ENCODE measurements around the gene IL17RD. TPM values are rescaled to one million over a fixed set of nuclear protein-coding genes. Genes with fewer than 3 reads are reported as not detected.

Gene IL17RD
- total and polyA plus RNA-seq, 2 of the 4 experiments (the other 2 are of a cell fraction): 0.72 to 0.92 TPM

DNA sequence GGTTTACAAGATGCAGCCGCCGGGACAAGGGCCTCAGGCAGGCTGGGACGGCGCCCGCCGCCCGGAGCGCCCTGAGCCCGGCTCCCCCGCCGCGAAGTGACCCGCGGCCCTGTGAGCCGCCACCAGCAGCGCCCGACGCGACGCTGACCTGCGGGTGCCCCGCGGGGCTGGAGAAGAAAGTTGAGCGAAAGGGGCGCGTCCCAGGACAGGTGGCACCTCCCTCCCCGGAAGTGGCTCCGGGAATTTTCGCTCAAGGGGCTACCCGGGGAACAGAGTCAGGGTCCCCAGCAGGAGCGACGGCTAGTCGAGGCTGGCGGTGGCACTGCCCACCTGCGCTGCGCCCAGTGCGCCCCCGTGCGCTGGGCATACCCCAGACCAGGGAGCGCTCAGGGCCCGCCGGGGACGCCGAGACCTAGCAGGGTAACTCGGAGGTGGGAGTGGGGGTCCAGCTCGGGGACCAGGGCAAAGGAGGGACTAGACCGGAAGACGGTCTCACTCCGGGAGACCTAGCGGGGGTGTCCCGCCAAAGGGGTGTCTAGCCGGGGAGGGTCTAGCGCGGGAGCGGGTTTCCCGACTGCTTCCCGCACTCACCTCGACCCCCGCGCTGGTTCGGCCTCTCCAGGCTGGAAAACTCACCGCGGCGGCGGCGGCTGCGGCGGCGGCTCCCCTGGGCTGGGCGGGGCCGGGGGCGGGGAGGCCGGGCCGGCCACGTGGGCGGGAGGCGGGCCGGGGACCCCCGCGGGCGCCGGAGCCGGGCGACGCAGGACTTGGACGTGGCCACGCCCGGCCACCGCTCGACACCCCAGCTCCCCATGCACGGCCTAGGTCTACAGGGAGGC, 86.3 kb downstream of the IL17RD start:
- dilution Hi-C loops (cut with HindIII; ENCODE audit: low sequenced_read_pairs, unreplicated experiment) (no loop called here), intact Hi-C loops (cut with micrococcal nuclease) (loop anchor here (2.0 kb wide), 1 partner anchor 80 kb away; no protein-coding TSS in a partner anchor), in situ Hi-C loops (cut with MboI; ENCODE audit: low sequenced_read_pairs) (no loop called here)
- H3K18ac ChIP-seq (ENCODE audit: low read depth, low read length): no peak overlapping the region; the same call in 1 of the 2 replicates
- peak overlapping the region; percentile 38; the same call in 1 of the 2 replicates for H3K14ac ChIP-seq (replicated peaks; ENCODE audit: low read depth, low read length)
- no peaks in the 10 kb centered on the region for H3K9me3 ChIP-seq (ENCODE audit: control insufficient read depth, insufficient read depth, low read length)
- no peak overlapping the region for H4K91ac ChIP-seq (ENCODE audit: insufficient read depth, low read depth, low read length)
- DNase-seq (no peak), ATAC-seq (ENCODE audit: low read depth) (peak; percentile 83)
- ChIA-PET CTCF (interaction anchor here (0.6 kb wide), 1 partner anchor 83 kb away, joined by 3 read pairs; no protein-coding TSS in a partner anchor), POLR2A (ENCODE audit: unreplicated experiment) (no interaction called here)
- 0 out of 2 replicates have a peak, but pooled peaks cover 4% of the 10 kb centered on the region for H3K9me1 ChIP-seq (ENCODE audit: insufficient read depth, low read length)
- peak overlapping the region; percentile 84 for H3K4me2 ChIP-seq (ENCODE audit: low read depth, low read length)
- peak overlapping the region in 1 of 2 experiments; percentile 9; a peak in 1 of 4 replicates for H4K8ac ChIP-seq (ENCODE audit: low read depth in 2 of 2, low read length in 2 of 2)
- H4K5ac ChIP-seq (ENCODE audit: low read depth, low read length): no peak overlapping the region
- peak overlapping the region; percentile 35; the same call in 1 of the 2 replicates for H2BK120ac ChIP-seq (ENCODE audit: low read depth, low read length)
- no TSS peak for BruUV-seq (replicated peaks)
- H3K23ac ChIP-seq (ENCODE audit: low read depth, low read length): no peak overlapping the region; the same call in 1 of the 2 replicates
- no peak overlapping the region for H3K56ac ChIP-seq (ENCODE audit: extremely low read depth, insufficient read depth, low read length)
- WGBS, 2 experiments (ENCODE audit: extremely low coverage in 2 of 2, insufficient read length in 1 of 2): 1% methylated on average over 24 of the region's 91 CpGs; no CpG with 5 or more reads in 1 of the 2 experiments
- H4K20me1 ChIP-seq (ENCODE audit: insufficient read depth, low read length): no peaks in the 10 kb centered on the region
- H3K27ac ChIP-seq (ENCODE audit: insufficient read depth, low read length): no peak overlapping the region; the same call in 1 of the 2 replicates
- H3K9ac ChIP-seq (ENCODE audit: low read depth, low read length): peak overlapping the region; percentile 73
- H3K79me1 ChIP-seq (ENCODE audit: low read depth in 1 of 2, low read length in 2 of 2): no peaks in the 10 kb centered on the region
- no peak overlapping the region for H2BK5ac ChIP-seq (ENCODE audit: low read depth, low read length, poor library complexity, severe bottlenecking)
- H2BK15ac ChIP-seq (ENCODE audit: low read depth, low read length): no peak overlapping the region
- H3K4me1 ChIP-seq (ENCODE audit: control insufficient read depth, insufficient read depth, low read length): no peaks in the 10 kb centered on the region; the same call in 1 of the 2 replicates
- peak overlapping the region; percentile 72 for H3K4me3 ChIP-seq (ENCODE audit: insufficient read depth, low read depth, low read length)
- no peak overlapping the region for H2BK20ac ChIP-seq (ENCODE audit: low read depth, low read length)
- no peak overlapping the region for H2AK5ac ChIP-seq (ENCODE audit: low read depth, low read length)
- peak overlapping the region; percentile 95 for H2AFZ ChIP-seq (replicated peaks; ENCODE audit: low read length, poor library complexity)
- 0 out of 2 replicates have a peak, but pooled peaks cover 1% of the 10 kb centered on the region for H3K36me3 ChIP-seq (ENCODE audit: control insufficient read depth, insufficient read depth, low read length)
- TF ChIP-seq, protein P1, sequence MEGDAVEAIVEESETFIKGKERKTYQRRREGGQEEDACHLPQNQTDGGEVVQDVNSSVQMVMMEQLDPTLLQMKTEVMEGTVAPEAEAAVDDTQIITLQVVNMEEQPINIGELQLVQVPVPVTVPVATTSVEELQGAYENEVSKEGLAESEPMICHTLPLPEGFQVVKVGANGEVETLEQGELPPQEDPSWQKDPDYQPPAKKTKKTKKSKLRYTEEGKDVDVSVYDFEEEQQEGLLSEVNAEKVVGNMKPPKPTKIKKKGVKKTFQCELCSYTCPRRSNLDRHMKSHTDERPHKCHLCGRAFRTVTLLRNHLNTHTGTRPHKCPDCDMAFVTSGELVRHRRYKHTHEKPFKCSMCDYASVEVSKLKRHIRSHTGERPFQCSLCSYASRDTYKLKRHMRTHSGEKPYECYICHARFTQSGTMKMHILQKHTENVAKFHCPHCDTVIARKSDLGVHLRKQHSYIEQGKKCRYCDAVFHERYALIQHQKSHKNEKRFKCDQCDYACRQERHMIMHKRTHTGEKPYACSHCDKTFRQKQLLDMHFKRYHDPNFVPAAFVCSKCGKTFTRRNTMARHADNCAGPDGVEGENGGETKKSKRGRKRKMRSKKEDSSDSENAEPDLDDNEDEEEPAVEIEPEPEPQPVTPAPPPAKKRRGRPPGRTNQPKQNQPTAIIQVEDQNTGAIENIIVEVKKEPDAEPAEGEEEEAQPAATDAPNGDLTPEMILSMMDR (conservative IDR thresholded peaks at IDR 0.05; ENCODE audit: low read depth, low read length): no peak
- TF ChIP-seq, protein P2, sequence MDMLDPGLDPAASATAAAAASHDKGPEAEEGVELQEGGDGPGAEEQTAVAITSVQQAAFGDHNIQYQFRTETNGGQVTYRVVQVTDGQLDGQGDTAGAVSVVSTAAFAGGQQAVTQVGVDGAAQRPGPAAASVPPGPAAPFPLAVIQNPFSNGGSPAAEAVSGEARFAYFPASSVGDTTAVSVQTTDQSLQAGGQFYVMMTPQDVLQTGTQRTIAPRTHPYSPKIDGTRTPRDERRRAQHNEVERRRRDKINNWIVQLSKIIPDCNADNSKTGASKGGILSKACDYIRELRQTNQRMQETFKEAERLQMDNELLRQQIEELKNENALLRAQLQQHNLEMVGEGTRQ (IDR thresholded peaks at IDR 0.05; ENCODE audit: low read depth, low read length): 0 out of 2 replicates have a peak, but pooled peaks have one; percentile 4
- no peak for TF ChIP-seq MAZ (IDR thresholded peaks at IDR 0.05; ENCODE audit: borderline replicate concordance, low read depth, low read length)
- no peak for TF ChIP-seq CEBPB (IDR thresholded peaks at IDR 0.05; ENCODE audit: low read depth, low read length)
- no peak for TF ChIP-seq SMC3 (IDR thresholded peaks at IDR 0.05; ENCODE audit: low read depth, low read length)
- no peak overlapping the region; the same call in 1 of the 2 replicates for H3K4ac ChIP-seq (ENCODE audit: low read depth, low read length)
- peaks cover 27% of the 10 kb centered on the region for H3K27me3 ChIP-seq (ENCODE audit: control insufficient read depth, insufficient read depth, low read length)
- peak overlapping the region; percentile 90 for H2AK9ac ChIP-seq (replicated peaks; ENCODE audit: low read depth, low read length, poor library complexity)
